SK-N-SH (cell line): ENCODE results near the gene UBE2Q1. TPM values are rescaled to one million over a fixed set of nuclear protein-coding genes. Genes with fewer than 3 reads are reported as not detected.

Experiments used
- CTCF ChIA-PET: fragments of 300-600, 350-600 bp; formaldehyde crosslinking; extraction: SDS; loops from one replicate; lab custom pipeline; 2021; lab: Yijun Ruan, JAX
- POLR2A ChIA-PET: fragments of 350-600 bp; sonication (Branson Sonifier 250); formaldehyde crosslinking; extraction: SDS; loops from one replicate; lab custom pipeline; 2020; ENCODE audit warnings: antibody characterized with exemption, inconsistent platforms; lab: Yijun Ruan, JAX
- DNase-seq: peaks from one replicate; pipeline ENCODE4 v3.0.0; 2012
- H2AFZ ChIP-seq: fragments of 200-600 bp; sonication (generic); 2 replicates; pipeline ENCODE4 v1.8.1; 2016; ENCODE audit warnings: antibody characterized with exemption, mild to moderate bottlenecking, low read depth
- H3F3A ChIP-seq: fragments of 200-600 bp; sonication (generic); replicated peaks from 2 replicates; pipeline ENCODE3; 2016; ENCODE audit warnings: antibody characterized with exemption, mild to moderate bottlenecking; ENCODE audit not compliant: insufficient read depth
- H3K27ac ChIP-seq, 2 experiments: fragments of 200-500 bp in 1 of 2; fragments of 200-600 bp in 1 of 2; sonication (Bioruptor generic) in 1 of 2; sonication (generic), shearing (Covaris generic) in 1 of 2; 2 replicates each; pipeline versions ENCODE4 v1.5.1 to v1.6.1; 2014 to 2016; ENCODE audit warnings: low read depth in 2 of 2, inconsistent platforms in 1 of 2, low read length in 1 of 2, mild to moderate bottlenecking in 1 of 2, mixed read lengths in 1 of 2
- H3K27me3 ChIP-seq: fragments of 200-600 bp; sonication (generic), shearing (Covaris generic); 2 replicates; pipeline ENCODE4 v1.6.1; 2016; ENCODE audit warnings: mixed run types; ENCODE audit not compliant: insufficient read depth
- H3K36me3 ChIP-seq, 2 experiments: fragments of 200-500 bp in 1 of 2; fragments of 200-600 bp in 1 of 2; sonication (Bioruptor generic) in 1 of 2; sonication (generic) in 1 of 2; replicated peaks in 1 of 2; 2 replicates each; pipeline versions ENCODE3 to v1.5.1; 2014 to 2016; ENCODE audit warnings: low read length in 1 of 2, mild to moderate bottlenecking in 1 of 2; ENCODE audit not compliant: insufficient read depth in 2 of 2, control insufficient read depth in 1 of 2
- H3K4me1 ChIP-seq, 2 experiments: fragments of 200-500 bp in 1 of 2; fragments of 200-600 bp in 1 of 2; sonication (Bioruptor generic) in 1 of 2; sonication (generic), shearing (Covaris generic) in 1 of 2; 2 replicates each; pipeline versions ENCODE4 v1.5.1 to v1.6.1; 2014 to 2016; ENCODE audit warnings: low read depth in 1 of 2, low read length in 1 of 2, mixed run types in 1 of 2; ENCODE audit not compliant: insufficient read depth in 2 of 2, control insufficient read depth in 1 of 2
- H3K4me2 ChIP-seq: fragments of 200-600 bp; sonication (generic), shearing (Covaris generic); 2 replicates; pipeline ENCODE4 v1.6.1; 2017; ENCODE audit warnings: mixed run types
- H3K4me3 ChIP-seq, 2 experiments: fragments of 200-500 bp in 1 of 2; fragments of 200-600 bp in 1 of 2; sonication (Bioruptor generic) in 1 of 2; sonication (generic), shearing (Covaris generic) in 1 of 2; 2 replicates each; pipeline versions ENCODE4 v1.5.1 to v1.8.1; 2014 to 2016; ENCODE audit warnings: low read depth in 2 of 2, inconsistent platforms in 1 of 2, low read length in 1 of 2, mild to moderate bottlenecking in 1 of 2, mixed read lengths in 1 of 2, moderate library complexity in 1 of 2
- H3K79me2 ChIP-seq: fragments of 200-600 bp; sonication (generic); 2 replicates; pipeline ENCODE4 v1.8.1; 2017; ENCODE audit warnings: mild to moderate bottlenecking; ENCODE audit not compliant: insufficient read depth
- H3K9ac ChIP-seq: fragments of 200-600 bp; sonication (generic); 2 replicates; pipeline ENCODE4 v1.6.1; 2017; ENCODE audit warnings: mixed run types
- H3K9me2 ChIP-seq: fragments of 200-600 bp; sonication (generic); 2 replicates; pipeline ENCODE4 v1.6.1; 2017; ENCODE audit warnings: mixed run types
- H3K9me3 ChIP-seq: fragments of 200-600 bp; sonication (generic); 2 replicates; pipeline ENCODE4 v1.6.1; 2017; ENCODE audit warnings: mixed run types, mild to moderate bottlenecking, moderate library complexity
- H4K20me1 ChIP-seq: fragments of 200-600 bp; sonication (generic); 2 replicates; pipeline ENCODE4 v1.6.1; 2017; ENCODE audit warnings: mild to moderate bottlenecking, mixed run types; ENCODE audit not compliant: insufficient read depth
- CTCF ChIP-seq: fragments of 200-600 bp; sonication (generic); IDR thresholded peaks from 2 replicates; pipeline ENCODE4 v1.6.1; 2017; ENCODE audit warnings: antibody characterized with exemption, mild to moderate bottlenecking, moderate library complexity
- ELF1 ChIP-seq: IDR thresholded peaks from 2 replicates; pipeline ENCODE4 v1.4.0; 2012
- FOXM1 ChIP-seq: IDR thresholded peaks from 2 replicates; pipeline ENCODE4 v1.4.0; 2012; ENCODE audit warnings: low read depth, mild to moderate bottlenecking
- IRF3 ChIP-seq: fragments of 150-350 bp; IDR thresholded peaks from 2 replicates; pipeline ENCODE4 v1.6.1; 2016; ENCODE audit warnings: mild to moderate bottlenecking, low read depth, low read length
- JUND ChIP-seq: IDR thresholded peaks from 2 replicates; pipeline ENCODE4 v1.4.0; 2012
- MAX ChIP-seq: IDR thresholded peaks from 2 replicates; pipeline ENCODE4 v1.4.0; 2012; ENCODE audit warnings: low read depth
- MXI1 ChIP-seq: IDR thresholded peaks from 2 replicates; pipeline ENCODE4 v1.6.1; 2012; ENCODE audit warnings: mild to moderate bottlenecking, low read depth, low read length, improper control_type of control experiment
- NFIC ChIP-seq: IDR thresholded peaks from 2 replicates; pipeline ENCODE4 v1.4.0; 2012; ENCODE audit warnings: borderline replicate concordance
- NRF1 ChIP-seq: IDR thresholded peaks from 2 replicates; pipeline ENCODE4 v1.6.1; 2012; ENCODE audit warnings: low read depth, mild to moderate bottlenecking, low read length
- RCOR1 ChIP-seq: fragments of 150-350 bp; IDR thresholded peaks from 2 replicates; pipeline ENCODE4 v1.6.1; 2017; ENCODE audit warnings: antibody characterized with exemption, low read length
- SIN3A ChIP-seq: IDR thresholded peaks from 2 replicates; pipeline ENCODE4 v1.6.1; 2012; ENCODE audit warnings: low read depth, mild to moderate bottlenecking, low read length, moderate library complexity, borderline replicate concordance
- USF2 ChIP-seq: fragments of 150-350 bp; IDR thresholded peaks from 2 replicates; pipeline ENCODE4 v1.6.1; 2017; ENCODE audit warnings: antibody characterized with exemption, low read length, low read depth, borderline replicate concordance
- YY1 ChIP-seq: IDR thresholded peaks from 2 replicates; pipeline ENCODE4 v1.4.0; 2012; ENCODE audit warnings: low read depth, mild to moderate bottlenecking
- WGBS: methylation state at CpG from one replicate; pipeline ENCODE4 v1.1.6; 2017; ENCODE audit warnings: low lambda C conversion rate; 5-methylcytosine and 5-hydroxymethylcytosine counted together
- polyA plus RNA-seq, 3 experiments: library from polyadenylated mRNA; depleted of rRNA; stranded (reverse); fragments of >200 nt; gene quantifications; 2 replicates each; pipeline ENCODE4 v1.2.3, GENCODE V29; 2012
- TF ChIP-seq, protein P1 (sequence below): IDR thresholded peaks from 2 replicates; pipeline ENCODE4 v1.4.0; 2012; ENCODE audit warnings: low read depth, borderline replicate concordance

Gene UBE2Q1
- polyA plus RNA-seq, 1 of the 3 experiments (the other 2 are of a cell fraction), result 12.5 TPM

DNA sequence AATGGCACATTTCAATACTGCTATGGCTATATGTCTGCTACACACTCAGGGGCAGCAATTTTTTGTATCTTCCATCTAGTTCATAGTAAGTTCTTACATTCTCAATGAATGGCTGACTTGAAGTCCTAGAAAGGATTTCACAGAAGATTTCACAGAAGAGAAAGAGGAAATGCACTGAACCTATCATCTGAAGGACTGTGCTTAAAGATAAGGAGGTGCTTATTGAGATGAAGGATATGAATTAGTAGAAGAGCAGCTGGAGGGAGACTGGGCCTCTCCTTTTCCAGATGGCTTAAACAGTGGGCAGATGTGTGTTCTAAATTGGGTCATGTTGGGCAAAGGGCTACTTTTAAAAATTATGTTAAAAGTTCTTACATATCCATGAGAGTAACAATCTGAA, 34.9 kb upstream of the UBE2Q1 start:
- H3F3A ChIP-seq, result peaks cover 3% of the 10 kb centered on the region
- no peaks in the 10 kb centered on the region for H3K9me2 ChIP-seq
- peaks cover 18% of the 10 kb centered on the region for H4K20me1 ChIP-seq
- no peaks in the 10 kb centered on the region for H3K27me3 ChIP-seq
- no peak overlapping the region for H2AFZ ChIP-seq
- no peak overlapping the region for H3K4me3 ChIP-seq
- H3K27ac ChIP-seq, result no peak overlapping the region
- no peak for TF ChIP-seq JUND
- no peak for TF ChIP-seq RCOR1
- TF ChIP-seq SIN3A, result no peak
- no peak for TF ChIP-seq MXI1
- TF ChIP-seq, all 33 proteins: peak for 0
- Histone ChIP-seq H3K9me3 (no peaks in the 10 kb centered on the region), H3K79me2 (peaks cover 32% of the 10 kb centered on the region), H3K4me1 (no peaks in the 10 kb centered on the region), H3K9ac (no peak overlapping the region), H3K4me2 (no peak overlapping the region), H3K36me3 (peaks cover 88% of the 10 kb centered on the region in 2 experiments)
- DNase-seq, result no peak
- POLR2A ChIA-PET, result no interaction called here
- CTCF ChIA-PET, result no interaction called here

- ChIA-PET CTCF (interaction anchor here (0.6 to 1.3 kb wide), 5 partner anchors 10 to 287 kb away, joined by 3 to 4 read pairs (median 3); no protein-coding TSS in a partner anchor), POLR2A (interaction anchor here (0.6 kb wide), 1 partner anchor 69 kb away, joined by 5 read pairs; no protein-coding TSS in a partner anchor)
- Histone ChIP-seq H3K36me3 (peaks cover 89 to 90% of the 10 kb centered on the region in 2 experiments), H3K4me3 (no peak overlapping the region), H3K27me3 (no peaks in the 10 kb centered on the region), H2AFZ (no peak overlapping the region), H3K9me2 (no peaks in the 10 kb centered on the region), H3K4me2 (no peak overlapping the region), H3K27ac (no peak overlapping the region), H4K20me1 (peaks cover 13% of the 10 kb centered on the region), H3F3A (peaks cover 3% of the 10 kb centered on the region), H3K9me3 (no peaks in the 10 kb centered on the region), H3K9ac (no peak overlapping the region)
- WGBS, result 96% methylated on average over 7 of the region's 7 CpGs
- DNase-seq, result no peak
- TF ChIP-seq JUND (no peak), YY1 (no peak), IRF3 (no peak), NFIC (no peak), ELF1 (no peak), MXI1 (no peak)
- TF ChIP-seq, all 33 proteins: peak for 0
- Histone ChIP-seq H3K79me2 (peaks cover 22% of the 10 kb centered on the region), H3K4me1 (no peaks in the 10 kb centered on the region)
Measured at GRCh38 chr1:154591206-154591605, 32.7 kb upstream of the UBE2Q1 start.

DNA sequence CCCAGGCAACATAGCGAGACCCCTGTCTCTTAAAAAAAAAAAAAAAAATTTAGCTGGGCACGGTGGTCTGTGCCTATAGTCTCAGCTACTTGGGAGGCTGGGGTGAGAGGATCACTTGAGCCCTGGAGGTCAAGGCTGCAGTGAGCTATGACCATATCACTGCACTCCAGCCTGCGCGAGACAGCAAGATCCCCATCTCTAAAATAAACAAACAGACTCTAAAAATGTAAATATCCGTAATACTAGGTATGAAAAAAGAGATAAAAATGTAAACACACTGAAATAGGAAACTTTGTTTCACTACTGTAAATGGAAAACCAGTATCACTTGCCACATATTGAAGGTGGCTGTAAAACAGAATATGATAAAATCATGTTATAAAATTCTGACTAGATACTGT, 32.3 kb upstream of the UBE2Q1 start:
- POLR2A ChIA-PET, result interaction anchor here (0.6 to 0.8 kb wide), 2 partner anchors 23 to 69 kb away, joined by 3 to 5 read pairs; partner anchors contain the start of gene CHRNB2
- WGBS, result 89% methylated on average over 5 of the region's 5 CpGs
- CTCF ChIA-PET, result interaction anchor here (0.6 to 1.3 kb wide), 6 partner anchors 10 to 288 kb away, joined by 3 to 6 read pairs (median 3); no protein-coding TSS in a partner anchor
- no peaks in the 10 kb centered on the region for H3K27me3 ChIP-seq
- no peak overlapping the region for H3K27ac ChIP-seq
- H3K79me2 ChIP-seq, result peaks cover 22% of the 10 kb centered on the region
- H3K4me1 ChIP-seq, result no peaks in the 10 kb centered on the region; a peak in 1 of 4 replicates
- no peak overlapping the region for H3K9ac ChIP-seq
- TF ChIP-seq, protein P1, sequence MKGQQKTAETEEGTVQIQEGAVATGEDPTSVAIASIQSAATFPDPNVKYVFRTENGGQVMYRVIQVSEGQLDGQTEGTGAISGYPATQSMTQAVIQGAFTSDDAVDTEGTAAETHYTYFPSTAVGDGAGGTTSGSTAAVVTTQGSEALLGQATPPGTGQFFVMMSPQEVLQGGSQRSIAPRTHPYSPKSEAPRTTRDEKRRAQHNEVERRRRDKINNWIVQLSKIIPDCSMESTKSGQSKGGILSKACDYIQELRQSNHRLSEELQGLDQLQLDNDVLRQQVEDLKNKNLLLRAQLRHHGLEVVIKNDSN, result no peak
- TF ChIP-seq USF2 (no peak), CTCF (no peak), NRF1 (no peak), FOXM1 (no peak), IRF3 (no peak), MAX (no peak), JUND (no peak)
- TF ChIP-seq, all 33 proteins: peak for 0
- no peak overlapping the region for H3K4me2 ChIP-seq
- peaks cover 91 to 93% of the 10 kb centered on the region in 2 experiments for H3K36me3 ChIP-seq
- no peak overlapping the region for H3K4me3 ChIP-seq
- H3F3A ChIP-seq, result peaks cover 3% of the 10 kb centered on the region
- H3K9me3 ChIP-seq, result no peaks in the 10 kb centered on the region
- no peaks in the 10 kb centered on the region for H3K9me2 ChIP-seq
- no peak overlapping the region for H2AFZ ChIP-seq
- no peak for DNase-seq
- peaks cover 10% of the 10 kb centered on the region for H4K20me1 ChIP-seq
